ENCODE results near the gene SEL1L2.

Gene SEL1L2

DNA sequence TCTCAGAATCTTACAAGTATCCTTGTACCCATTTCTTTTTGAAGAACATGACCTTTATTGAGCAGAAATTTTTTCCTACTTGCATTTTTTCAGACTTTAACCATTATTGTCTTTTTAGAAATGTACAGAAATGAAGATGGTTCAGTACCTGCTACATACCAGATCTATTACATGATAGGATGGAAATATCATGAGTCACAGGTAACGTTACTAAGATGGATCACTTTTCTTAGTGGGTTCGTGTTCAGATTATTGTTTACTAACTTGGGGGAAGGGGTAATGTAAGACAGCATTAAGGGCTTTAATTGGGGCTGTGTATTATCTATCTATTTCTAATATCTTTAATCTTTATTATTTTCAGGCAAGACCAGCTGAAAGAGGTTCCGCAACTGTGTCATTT lies 173.7 kb downstream of the SEL1L2 start:
- WGBS, result 96% methylated on average over 2 of the region's 3 CpGs

DNA sequence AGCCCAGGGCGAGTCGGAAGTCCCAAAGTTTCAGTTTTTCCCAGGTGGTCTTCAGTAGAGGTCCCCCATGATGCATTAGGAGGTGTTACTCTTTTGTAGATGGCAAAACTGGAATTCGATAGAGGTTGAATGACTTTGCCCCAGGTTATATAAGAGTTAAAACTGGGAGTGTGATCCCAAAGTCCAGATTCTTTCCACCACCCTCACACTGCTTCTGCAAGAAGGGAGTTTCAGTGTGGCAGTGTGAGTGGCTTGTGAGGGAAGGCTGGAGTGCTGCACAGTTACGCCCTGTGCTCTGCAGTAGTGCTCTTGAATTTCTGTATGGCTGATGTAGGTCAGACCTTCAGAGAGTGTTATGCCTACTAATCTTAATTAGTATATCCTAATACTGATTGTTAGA lies 175.7 kb downstream of the SEL1L2 start:
- no peaks in the 10 kb centered on the region for H3K9me3 ChIP-seq (ENCODE audit: insufficient read depth, low read depth, low read length)
- no peaks in the 10 kb centered on the region for H3K4me1 ChIP-seq (ENCODE audit: insufficient read depth, low read length)
- H3K36me3 ChIP-seq (ENCODE audit: insufficient read depth, low read length), result peaks cover 90% of the 10 kb centered on the region
- no peaks in the 10 kb centered on the region for H3K27me3 ChIP-seq (ENCODE audit: insufficient read depth, low read length)
- H3K4me3 ChIP-seq (ENCODE audit: low read length), result no peak overlapping the region
- no peak overlapping the region for H3K9ac ChIP-seq (ENCODE audit: low read depth, low read length)
- H3K27ac ChIP-seq (ENCODE audit: low read depth, low read length), result no peak overlapping the region
- WGBS, result 93% methylated on average over 4 of the region's 4 CpGs

More for the DNA sequence above, 173.7 kb downstream of the SEL1L2 start:
- Histone ChIP-seq H3K9ac (ENCODE audit: low read depth, low read length) (no peak overlapping the region), H3K4me3 (ENCODE audit: low read length) (no peak overlapping the region), H3K9me3 (ENCODE audit: insufficient read depth, low read depth, low read length) (no peaks in the 10 kb centered on the region), H3K4me1 (ENCODE audit: insufficient read depth, low read length) (no peaks in the 10 kb centered on the region), H3K36me3 (ENCODE audit: insufficient read depth, low read length) (peaks cover 69% of the 10 kb centered on the region), H3K27ac (ENCODE audit: low read depth, low read length) (no peak overlapping the region), H3K27me3 (ENCODE audit: insufficient read depth, low read length) (no peaks in the 10 kb centered on the region)

DNA sequence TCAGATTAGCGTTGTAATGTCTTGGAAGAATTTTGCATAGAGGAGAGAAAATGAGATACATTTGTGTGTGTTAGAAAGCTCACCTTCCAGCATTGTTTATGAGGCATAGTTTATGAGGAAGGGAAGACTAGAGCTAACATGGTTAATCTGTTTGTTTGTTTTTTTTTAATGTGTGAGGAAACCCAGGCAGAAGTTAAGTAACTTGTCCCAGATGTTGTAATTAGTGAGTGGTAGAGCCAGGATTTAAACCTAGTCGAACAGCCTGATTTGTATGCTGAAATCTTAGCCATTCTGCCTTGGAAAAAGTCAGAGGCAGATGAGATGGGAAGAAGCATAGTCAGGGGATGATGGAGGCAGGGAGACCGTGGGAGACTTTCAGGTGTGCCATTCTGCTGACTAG lies 176.5 kb downstream of the SEL1L2 start:
- 79% methylated on average over 3 of the region's 3 CpGs for WGBS
- no peaks in the 10 kb centered on the region for H3K9me3 ChIP-seq (ENCODE audit: insufficient read depth, low read depth, low read length)
- no peak overlapping the region for H3K4me3 ChIP-seq (ENCODE audit: low read length)
- H3K27ac ChIP-seq (ENCODE audit: low read depth, low read length), result no peak overlapping the region
- no peaks in the 10 kb centered on the region for H3K4me1 ChIP-seq (ENCODE audit: insufficient read depth, low read length)
- H3K36me3 ChIP-seq (ENCODE audit: insufficient read depth, low read length), result peaks cover 98% of the 10 kb centered on the region
- no peak overlapping the region for H3K9ac ChIP-seq (ENCODE audit: low read depth, low read length)
- H3K27me3 ChIP-seq (ENCODE audit: insufficient read depth, low read length), result no peaks in the 10 kb centered on the region

DNA sequence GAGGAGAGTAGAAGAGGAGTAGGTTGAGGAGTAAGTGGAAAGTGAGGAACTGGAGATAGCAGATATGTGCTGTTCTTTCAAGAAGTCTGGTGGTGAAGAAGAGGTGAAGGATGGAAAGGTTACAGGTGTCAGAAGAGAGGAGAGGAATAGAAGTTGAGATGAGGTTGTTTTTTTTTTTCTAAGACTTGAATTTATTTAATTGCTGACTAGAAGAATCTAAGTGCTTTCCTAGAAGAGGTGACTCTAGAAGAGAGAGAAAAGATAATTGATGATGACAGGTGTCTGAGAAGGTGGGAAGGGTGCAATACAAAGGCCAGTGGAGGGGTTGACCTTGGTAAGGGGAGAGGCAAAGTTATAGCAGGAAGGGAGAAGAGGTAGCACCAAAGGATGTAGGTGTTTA lies 180.0 kb downstream of the SEL1L2 start:
- H3K27me3 ChIP-seq (ENCODE audit: insufficient read depth, low read length), result no peaks in the 10 kb centered on the region
- H3K36me3 ChIP-seq (ENCODE audit: insufficient read depth, low read length), result peaks cover 94% of the 10 kb centered on the region
- no peak overlapping the region for H3K9ac ChIP-seq (ENCODE audit: low read depth, low read length)
- no peak overlapping the region for H3K4me3 ChIP-seq (ENCODE audit: low read length)
- no peak overlapping the region for H3K27ac ChIP-seq (ENCODE audit: low read depth, low read length)
- H3K9me3 ChIP-seq (ENCODE audit: insufficient read depth, low read depth, low read length), result no peaks in the 10 kb centered on the region
- no peaks in the 10 kb centered on the region for H3K4me1 ChIP-seq (ENCODE audit: insufficient read depth, low read length)

GRCh38 chr20:13809855-13810254 lies 180.6 kb downstream of the SEL1L2 start:
- H3K27ac ChIP-seq (ENCODE audit: low read depth, low read length), result no peak overlapping the region
- no peaks in the 10 kb centered on the region for H3K9me3 ChIP-seq (ENCODE audit: insufficient read depth, low read depth, low read length)
- no peaks in the 10 kb centered on the region for H3K4me1 ChIP-seq (ENCODE audit: insufficient read depth, low read length)
- WGBS, result 94% methylated on average over 3 of the region's 3 CpGs
- no peak overlapping the region for H3K4me3 ChIP-seq (ENCODE audit: low read length)
- peaks cover 94% of the 10 kb centered on the region for H3K36me3 ChIP-seq (ENCODE audit: insufficient read depth, low read length)
- H3K27me3 ChIP-seq (ENCODE audit: insufficient read depth, low read length), result no peaks in the 10 kb centered on the region
- H3K9ac ChIP-seq (ENCODE audit: low read depth, low read length), result no peak overlapping the region

GRCh38 chr20:13809373-13809772 lies 181.0 kb downstream of the SEL1L2 start:
- 94% methylated on average over 2 of the region's 2 CpGs for WGBS
- Histone ChIP-seq H3K27ac (ENCODE audit: low read depth, low read length) (no peak overlapping the region), H3K36me3 (ENCODE audit: insufficient read depth, low read length) (peaks cover 94% of the 10 kb centered on the region), H3K4me1 (ENCODE audit: insufficient read depth, low read length) (no peaks in the 10 kb centered on the region), H3K9me3 (ENCODE audit: insufficient read depth, low read depth, low read length) (no peaks in the 10 kb centered on the region), H3K9ac (ENCODE audit: low read depth, low read length) (no peak overlapping the region), H3K27me3 (ENCODE audit: insufficient read depth, low read length) (no peaks in the 10 kb centered on the region), H3K4me3 (ENCODE audit: low read length) (no peak overlapping the region)

GRCh38 chr20:13800728-13801134 lies 189.7 kb downstream of the SEL1L2 start:
- Histone ChIP-seq H3K27ac (ENCODE audit: low read depth, low read length) (no peak overlapping the region), H3K36me3 (ENCODE audit: insufficient read depth, low read length) (peaks cover 97% of the 10 kb centered on the region)
- 86% methylated on average over 7 of the region's 7 CpGs for WGBS

GRCh38 chr20:13799974-13800373 lies 190.4 kb downstream of the SEL1L2 start:
- Histone ChIP-seq H3K4me1 (ENCODE audit: insufficient read depth, low read length) (no peaks in the 10 kb centered on the region), H3K36me3 (ENCODE audit: insufficient read depth, low read length) (peaks cover 97% of the 10 kb centered on the region), H3K27me3 (ENCODE audit: insufficient read depth, low read length) (no peaks in the 10 kb centered on the region), H3K4me3 (ENCODE audit: low read length) (no peak overlapping the region), H3K9me3 (ENCODE audit: insufficient read depth, low read depth, low read length) (no peaks in the 10 kb centered on the region), H3K27ac (ENCODE audit: low read depth, low read length) (no peak overlapping the region), H3K9ac (ENCODE audit: low read depth, low read length) (no peak overlapping the region)
- WGBS, result 97% methylated on average over 2 of the region's 2 CpGs

More at GRCh38 chr20:13800728-13801134, 189.7 kb downstream of the SEL1L2 start:
- no peaks in the 10 kb centered on the region for H3K27me3 ChIP-seq (ENCODE audit: insufficient read depth, low read length)
- H3K4me1 ChIP-seq (ENCODE audit: insufficient read depth, low read length), result no peaks in the 10 kb centered on the region
- no peaks in the 10 kb centered on the region for H3K9me3 ChIP-seq (ENCODE audit: insufficient read depth, low read depth, low read length)
- no peak overlapping the region for H3K9ac ChIP-seq (ENCODE audit: low read depth, low read length)
- H3K4me3 ChIP-seq (ENCODE audit: low read length), result no peak overlapping the region
